ENCODE data around the gene HSBP1L1. TPM values are rescaled to one million over a fixed set of nuclear protein-coding genes. Genes with fewer than 3 reads are reported as not detected.

The HSBP1L1 gene
- total RNA-seq, 1 experiment from 2014 or later: not detected

DNA sequence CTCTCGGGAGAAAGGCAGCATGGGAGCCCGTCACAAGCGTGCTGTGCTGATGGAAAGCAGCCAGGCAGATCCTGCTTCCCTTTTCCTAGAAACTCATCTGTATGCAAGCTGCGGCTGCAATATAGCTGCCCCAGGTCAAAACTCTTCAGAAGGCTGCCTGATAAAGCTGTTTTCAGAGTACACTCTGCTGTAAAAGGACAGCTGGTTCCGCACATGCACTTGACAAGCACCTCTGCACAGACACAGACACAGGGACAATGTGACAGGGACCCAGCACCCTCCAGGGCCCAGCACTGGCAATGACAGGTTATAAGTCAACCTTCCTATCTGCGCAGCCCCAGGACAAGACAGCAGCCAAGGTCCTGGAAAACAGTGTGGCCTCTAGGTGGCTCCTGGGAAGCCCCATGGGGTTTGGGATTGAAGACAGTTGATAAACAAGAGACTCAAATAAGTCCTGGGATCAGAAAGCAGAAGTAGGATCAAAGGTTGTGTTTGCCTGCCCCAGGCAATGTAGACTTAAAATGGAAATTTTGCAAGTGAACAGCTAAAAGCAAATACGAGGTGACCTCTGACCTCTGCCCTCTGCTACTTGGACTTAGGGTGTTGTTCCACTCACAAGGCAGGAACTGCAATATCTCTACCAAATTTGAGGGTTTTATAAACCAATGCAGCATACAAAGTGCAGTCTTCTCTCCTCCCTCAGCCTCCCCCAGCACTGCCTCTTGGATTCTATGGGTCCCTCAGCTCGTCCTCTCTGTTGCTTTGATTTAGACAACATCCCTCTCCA is 29.9 kb upstream of the HSBP1L1 start:
- Mint-ChIP-seq H3K27me3 (ENCODE audit: low read depth) (peaks cover 7% of the 10 kb centered on the region; the same call in 1 of the 2 replicates), H3K9me3 (peaks cover 30 to 32% of the 10 kb centered on the region in 2 experiments), H3K4me1 (peaks cover 2 to 8% of the 10 kb centered on the region in 2 experiments; a peak in 3 of 4 replicates), H3K27ac (no peak overlapping the region; a peak in 1 of 7 replicates), H3K4me3 (no peak overlapping the region; a peak in 1 of 5 replicates), H3K36me3 (ENCODE audit: insufficient read depth in 1 of 3, low read depth in 3 of 3) (peaks cover 7 to 48% (median 27%) of the 10 kb centered on the region in 3 experiments)
- no peaks in the 10 kb centered on the region for H3K79me2 ChIP-seq (ENCODE audit: insufficient read depth, low read length)
- H3K4ac ChIP-seq (ENCODE audit: low read depth, low read length): no peak overlapping the region
- no CpG with 5 or more reads among the region's 8 CpGs for WGBS (ENCODE audit: extremely low coverage, insufficient read length, low lambda C conversion rate)
- H3K18ac ChIP-seq (ENCODE audit: insufficient read length, low read depth, low read length): no peak overlapping the region
- H2BK20ac ChIP-seq (ENCODE audit: low read depth, low read length, poor library complexity, severe bottlenecking): no peak overlapping the region
- H3K27me3 ChIP-seq (ENCODE audit: insufficient read depth, low read length): no peaks in the 10 kb centered on the region
- no peaks in the 10 kb centered on the region for H3K23me2 ChIP-seq (ENCODE audit: insufficient read length, low read depth, low read length, poor library complexity, severe bottlenecking)
- H3K23ac ChIP-seq (ENCODE audit: insufficient read length, low read depth, low read length): no peak overlapping the region
- H3K79me1 ChIP-seq (ENCODE audit: insufficient read depth, low read depth, low read length, poor library complexity, severe bottlenecking): no peaks in the 10 kb centered on the region
- H4K91ac ChIP-seq (ENCODE audit: insufficient read length, low read depth, low read length): no peak overlapping the region
- H2BK5ac ChIP-seq (ENCODE audit: insufficient read length, low read length): no peak overlapping the region
- H3K14ac ChIP-seq (ENCODE audit: insufficient read depth, low read length): no peak overlapping the region
- H2AK5ac ChIP-seq (ENCODE audit: insufficient read length, low read length): no peak overlapping the region
- TF ChIP-seq, protein P1, sequence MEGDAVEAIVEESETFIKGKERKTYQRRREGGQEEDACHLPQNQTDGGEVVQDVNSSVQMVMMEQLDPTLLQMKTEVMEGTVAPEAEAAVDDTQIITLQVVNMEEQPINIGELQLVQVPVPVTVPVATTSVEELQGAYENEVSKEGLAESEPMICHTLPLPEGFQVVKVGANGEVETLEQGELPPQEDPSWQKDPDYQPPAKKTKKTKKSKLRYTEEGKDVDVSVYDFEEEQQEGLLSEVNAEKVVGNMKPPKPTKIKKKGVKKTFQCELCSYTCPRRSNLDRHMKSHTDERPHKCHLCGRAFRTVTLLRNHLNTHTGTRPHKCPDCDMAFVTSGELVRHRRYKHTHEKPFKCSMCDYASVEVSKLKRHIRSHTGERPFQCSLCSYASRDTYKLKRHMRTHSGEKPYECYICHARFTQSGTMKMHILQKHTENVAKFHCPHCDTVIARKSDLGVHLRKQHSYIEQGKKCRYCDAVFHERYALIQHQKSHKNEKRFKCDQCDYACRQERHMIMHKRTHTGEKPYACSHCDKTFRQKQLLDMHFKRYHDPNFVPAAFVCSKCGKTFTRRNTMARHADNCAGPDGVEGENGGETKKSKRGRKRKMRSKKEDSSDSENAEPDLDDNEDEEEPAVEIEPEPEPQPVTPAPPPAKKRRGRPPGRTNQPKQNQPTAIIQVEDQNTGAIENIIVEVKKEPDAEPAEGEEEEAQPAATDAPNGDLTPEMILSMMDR (conservative IDR thresholded peaks at IDR 0.05): peak; percentile 23; the same call in 2 of the 3 replicates
- H3K9ac ChIP-seq (ENCODE audit: extremely low read depth, insufficient read length, low read length): no peak overlapping the region
- H3K27ac ChIP-seq (ENCODE audit: insufficient read length, low read depth, low read length): no peak overlapping the region
- H2AFZ ChIP-seq (ENCODE audit: low read length): no peak overlapping the region
- H3K4me1 ChIP-seq (ENCODE audit: insufficient read depth, low read length): no peaks in the 10 kb centered on the region
- H3K9me3 ChIP-seq (ENCODE audit: control insufficient read depth, low read depth, low read length): peaks cover 5% of the 10 kb centered on the region
- no peak overlapping the region for H4K5ac ChIP-seq (ENCODE audit: insufficient read length, low read depth, low read length)
- peaks cover 3% of the 10 kb centered on the region for H4K20me1 ChIP-seq (ENCODE audit: control insufficient read depth, insufficient read depth, insufficient read length)
- H2BK120ac ChIP-seq (ENCODE audit: low read depth, low read length, poor library complexity, severe bottlenecking): no peak overlapping the region
- H2BK12ac ChIP-seq (ENCODE audit: insufficient read length, low read depth, low read length): no peak overlapping the region
- H3K4me2 ChIP-seq (ENCODE audit: insufficient read depth, insufficient read length, low read length): no peak overlapping the region
- no peak overlapping the region for H3T11ph ChIP-seq (ENCODE audit: low read length)
- DNase-seq: peak; percentile 31
- no peak overlapping the region for H3K56ac ChIP-seq (ENCODE audit: insufficient read length, low read depth, low read length)
- no peak overlapping the region for H4K8ac ChIP-seq (replicated peaks; ENCODE audit: insufficient read length, low read depth, low read length)
- H2BK15ac ChIP-seq (ENCODE audit: low read depth, low read length): no peak overlapping the region
